HG02642 (cell line): ENCODE results near the gene PRPF6.
"Not testable (repeated sequence)": the region's sequence is repeated elsewhere in the genome, so short reads cannot be mapped to it uniquely, and the experiment has no call there.

ENCODE experiments used
- ATAC-seq: cut with Tn5 transposase; IDR thresholded peaks from one replicate; pipeline ENCODE4 v1.9.1; 2021; ENCODE audit warnings: mild to moderate bottlenecking; ENCODE audit not compliant: unreplicated experiment, poor library complexity

PRPF6 gene

DNA sequence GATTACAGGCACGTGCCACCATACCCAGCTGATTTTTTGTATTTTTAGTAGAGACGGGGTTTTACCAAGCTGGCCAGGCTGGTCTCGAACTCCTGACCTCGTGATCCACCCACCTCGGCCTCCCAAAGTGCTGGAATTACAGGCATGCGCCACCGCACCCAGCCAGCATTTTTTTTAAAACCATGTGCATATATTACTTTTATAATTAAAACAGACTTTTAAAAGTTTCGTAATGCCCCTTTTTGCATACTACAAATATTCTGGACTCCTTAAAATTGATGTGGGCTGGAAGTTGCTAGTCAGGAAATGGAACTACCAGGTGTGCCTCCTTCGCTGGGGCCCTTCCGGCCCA is 9.0 kb upstream of the PRPF6 start:
- ATAC-seq = not testable (repeated sequence)

DNA sequence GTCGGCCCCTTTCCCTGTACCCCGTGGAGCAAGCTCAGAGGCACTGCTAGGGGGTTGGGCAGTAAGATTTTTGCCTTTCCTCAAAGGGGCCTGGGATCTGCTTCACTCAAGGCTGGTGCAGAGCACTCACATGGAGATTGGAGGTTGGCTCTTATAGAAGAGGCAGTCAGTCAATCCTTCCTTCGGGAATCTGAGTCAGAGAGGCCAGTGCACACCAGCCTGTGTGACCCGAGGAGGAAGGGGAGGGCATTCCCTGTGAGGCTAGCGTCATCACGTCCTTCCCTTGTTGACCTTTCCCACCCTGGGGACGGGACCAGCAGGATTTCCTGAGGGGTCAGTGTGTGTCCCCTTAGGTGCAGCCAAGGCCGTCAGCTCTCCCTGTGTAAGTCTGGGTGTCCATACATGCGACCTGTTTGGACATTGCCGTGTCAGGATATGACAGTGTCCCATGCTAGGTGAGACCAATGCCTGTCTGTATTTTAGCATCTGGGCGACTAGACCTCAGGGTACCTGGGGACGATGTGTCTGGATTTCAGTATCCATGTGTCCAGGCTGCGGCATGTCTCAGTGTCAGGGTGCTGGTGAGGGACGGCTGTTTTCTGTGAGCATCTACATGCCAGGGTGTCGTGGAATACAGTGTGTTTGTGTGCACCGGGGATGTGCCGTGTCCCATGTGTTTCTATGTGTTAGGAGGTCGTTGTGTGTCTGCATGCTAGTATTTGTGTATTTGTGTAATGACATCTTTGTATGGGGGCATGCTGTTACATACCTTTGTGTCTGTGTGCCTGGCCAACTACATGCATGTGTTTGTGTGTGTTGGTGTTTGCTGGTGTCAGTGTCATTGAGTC is 8.4 kb upstream of the PRPF6 start:
- ATAC-seq = no peak

DNA sequence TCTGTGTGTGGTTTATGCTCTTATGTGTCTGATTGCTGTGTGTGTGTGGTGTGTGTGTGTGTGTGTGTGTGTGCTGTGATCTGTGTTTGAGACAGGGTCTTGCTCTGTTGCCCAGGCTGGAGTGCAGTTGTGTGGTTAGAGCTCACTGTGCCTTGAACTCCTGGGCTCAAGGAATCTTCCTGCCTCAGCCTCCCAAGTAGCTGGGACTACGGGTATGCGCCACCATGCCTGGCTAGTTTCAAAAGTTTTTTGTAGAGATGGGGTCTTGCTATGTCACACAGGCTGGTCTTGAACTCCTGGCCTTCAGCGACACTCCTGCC is 7.8 kb upstream of the PRPF6 start:
- no peak for ATAC-seq

DNA sequence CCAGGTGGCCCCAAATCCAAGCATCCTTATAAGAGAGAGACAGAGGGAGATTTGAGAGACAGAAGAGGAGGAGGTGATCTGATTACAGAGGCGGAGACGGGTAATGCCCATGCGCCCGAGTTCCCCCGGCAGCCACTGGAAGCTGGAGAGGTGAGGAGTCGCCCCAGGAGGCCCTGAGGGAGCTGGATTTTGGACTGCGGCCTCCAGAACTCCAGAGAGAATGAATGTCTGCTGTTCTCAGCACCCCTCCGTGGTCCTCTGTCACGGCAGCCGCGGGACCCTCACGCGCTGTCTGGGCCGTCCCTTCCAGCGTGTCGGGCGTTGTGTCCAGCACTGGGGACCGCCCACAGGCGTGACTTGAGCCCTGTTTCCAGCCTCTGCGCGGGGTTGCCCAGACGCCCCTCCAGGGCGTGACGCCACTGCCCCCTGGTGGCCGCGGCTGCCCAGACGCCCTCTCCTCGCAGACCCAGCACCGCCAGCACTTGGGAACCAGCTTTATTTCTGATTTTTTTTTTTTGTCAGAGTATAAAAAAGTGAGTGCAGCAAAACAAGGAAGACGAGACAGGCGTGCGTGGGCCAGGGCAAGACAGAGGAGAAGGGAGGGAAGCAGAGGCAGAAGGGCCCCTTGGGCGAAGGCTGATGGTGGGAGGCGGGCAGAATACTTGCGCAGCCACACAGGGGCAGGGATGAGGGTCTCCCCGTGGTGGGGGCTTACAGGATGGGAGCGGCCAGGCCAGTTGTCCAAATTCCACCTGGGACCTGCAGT is 7.1 kb upstream of the PRPF6 start:
- ATAC-seq = no peak

DNA sequence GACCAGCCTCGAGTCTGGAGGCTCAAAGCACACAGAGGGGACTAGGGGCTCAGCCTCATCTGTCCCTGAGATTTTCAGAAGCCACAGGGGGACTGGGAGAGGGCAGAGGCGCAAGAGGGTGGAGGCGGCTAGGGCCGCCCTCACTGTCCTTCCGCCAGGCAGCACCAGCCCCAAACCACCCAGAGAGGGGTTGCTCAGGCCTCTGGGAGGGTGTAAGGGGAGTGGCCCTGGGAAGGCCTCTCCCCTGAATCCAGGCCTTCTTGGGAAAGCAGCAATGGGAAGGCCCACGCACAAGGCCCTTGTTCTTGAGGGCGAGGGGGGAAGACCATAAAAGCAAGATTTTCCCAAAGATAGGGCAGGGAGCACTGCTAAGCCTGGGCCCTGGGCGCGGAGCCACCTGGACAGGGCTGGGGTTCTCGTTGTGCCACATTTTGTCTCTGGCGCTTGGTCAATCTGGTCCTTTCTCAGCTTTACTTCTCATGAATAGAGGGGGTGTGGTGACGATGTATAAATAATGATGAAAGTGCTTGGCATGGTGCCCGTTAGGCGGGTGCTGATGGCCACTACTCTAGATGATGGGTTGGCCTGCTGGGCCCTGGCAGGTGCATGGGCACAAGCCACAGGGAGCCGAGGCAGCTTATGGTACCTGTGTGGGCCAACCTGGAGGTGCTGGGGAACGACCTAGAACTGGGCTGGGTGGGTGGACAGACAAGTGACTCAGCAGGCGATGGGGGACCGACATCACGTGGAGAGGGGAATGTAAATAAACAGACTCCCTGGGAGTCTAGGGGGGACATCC is 6.3 kb upstream of the PRPF6 start:
- no peak for ATAC-seq

DNA sequence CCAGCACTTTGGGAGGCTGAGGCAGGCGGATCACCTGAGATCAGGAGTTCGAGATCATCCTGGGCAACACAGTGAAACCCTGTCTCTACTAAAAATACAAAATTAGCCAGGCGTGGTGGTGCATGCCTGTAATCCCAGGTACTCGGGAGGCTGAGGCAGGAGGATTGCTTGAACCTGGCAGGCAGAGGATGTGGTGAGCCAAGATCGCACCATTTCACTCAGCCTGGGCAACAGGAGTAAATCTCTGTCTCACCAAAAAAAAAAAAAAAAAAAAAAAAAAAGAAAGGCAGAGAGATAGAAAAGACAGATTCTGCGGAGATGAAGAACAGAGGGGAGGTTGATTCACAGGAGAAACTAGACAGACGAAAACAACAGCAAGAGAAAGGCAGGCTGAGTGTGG is 4.4 kb upstream of the PRPF6 start:
- ATAC-seq = not testable (repeated sequence)

DNA sequence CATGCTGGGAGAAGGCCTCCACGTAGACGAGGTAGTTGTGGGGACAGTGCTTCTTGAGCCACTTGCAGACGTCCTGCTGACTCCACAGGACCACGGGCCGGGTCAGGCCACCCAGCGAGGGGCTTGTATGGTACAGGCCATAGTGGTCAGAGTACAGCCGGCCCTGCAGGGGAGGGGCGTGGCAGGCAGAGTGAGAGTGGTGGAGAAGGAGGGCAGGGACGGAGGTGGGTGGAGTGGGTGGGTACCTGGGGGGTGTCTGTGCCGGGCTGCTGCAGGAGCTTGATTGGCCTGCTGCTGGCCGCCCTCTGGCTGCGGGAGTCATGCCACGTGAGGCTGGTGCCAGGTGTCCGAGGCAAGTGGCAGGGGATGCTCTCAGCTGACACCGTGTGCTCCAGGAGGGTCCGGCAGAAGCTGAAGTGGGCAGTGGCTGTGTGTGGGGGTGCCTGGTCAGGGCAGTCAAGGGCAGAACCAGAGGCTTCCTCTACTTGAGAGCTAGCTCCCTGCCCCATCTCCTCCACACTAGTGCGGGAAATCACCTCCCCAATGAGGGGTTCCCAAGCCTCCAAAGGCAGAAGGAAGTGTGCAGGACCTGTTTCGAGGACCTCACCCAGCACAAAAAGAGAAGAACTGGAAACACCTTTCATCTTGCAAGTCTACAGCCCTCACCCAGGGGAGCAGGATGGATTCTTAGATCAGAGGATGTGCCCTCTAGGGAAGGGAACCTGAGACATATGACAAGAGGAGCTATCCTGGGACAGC is 3.8 kb upstream of the PRPF6 start:
- ATAC-seq = no peak

DNA sequence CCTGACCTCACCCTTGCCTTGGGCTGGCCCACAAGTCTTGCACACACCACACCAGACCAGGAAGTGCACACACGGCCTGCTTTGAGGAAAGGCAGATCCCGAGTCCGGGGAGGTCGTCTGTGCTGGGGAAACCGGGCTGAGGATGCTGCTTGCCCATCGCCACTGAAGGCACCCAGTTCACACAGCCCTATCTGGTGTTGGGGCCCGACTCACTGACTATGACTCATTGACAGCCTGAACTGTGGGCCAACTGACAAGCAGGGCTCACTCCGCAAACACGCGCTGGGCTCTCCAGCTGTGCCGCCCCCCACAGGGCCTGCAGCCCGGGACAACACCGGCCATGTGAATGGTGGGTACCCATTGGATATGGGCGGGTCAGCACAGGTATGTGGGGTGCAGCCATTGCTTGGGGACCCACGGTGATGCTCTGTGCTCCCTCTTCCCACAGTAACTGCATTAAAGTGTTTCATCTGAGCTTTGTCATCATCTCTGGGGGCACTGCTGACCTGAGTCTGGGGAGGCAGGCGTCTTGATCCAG is 3.1 kb upstream of the PRPF6 start:
- no peak for ATAC-seq

DNA sequence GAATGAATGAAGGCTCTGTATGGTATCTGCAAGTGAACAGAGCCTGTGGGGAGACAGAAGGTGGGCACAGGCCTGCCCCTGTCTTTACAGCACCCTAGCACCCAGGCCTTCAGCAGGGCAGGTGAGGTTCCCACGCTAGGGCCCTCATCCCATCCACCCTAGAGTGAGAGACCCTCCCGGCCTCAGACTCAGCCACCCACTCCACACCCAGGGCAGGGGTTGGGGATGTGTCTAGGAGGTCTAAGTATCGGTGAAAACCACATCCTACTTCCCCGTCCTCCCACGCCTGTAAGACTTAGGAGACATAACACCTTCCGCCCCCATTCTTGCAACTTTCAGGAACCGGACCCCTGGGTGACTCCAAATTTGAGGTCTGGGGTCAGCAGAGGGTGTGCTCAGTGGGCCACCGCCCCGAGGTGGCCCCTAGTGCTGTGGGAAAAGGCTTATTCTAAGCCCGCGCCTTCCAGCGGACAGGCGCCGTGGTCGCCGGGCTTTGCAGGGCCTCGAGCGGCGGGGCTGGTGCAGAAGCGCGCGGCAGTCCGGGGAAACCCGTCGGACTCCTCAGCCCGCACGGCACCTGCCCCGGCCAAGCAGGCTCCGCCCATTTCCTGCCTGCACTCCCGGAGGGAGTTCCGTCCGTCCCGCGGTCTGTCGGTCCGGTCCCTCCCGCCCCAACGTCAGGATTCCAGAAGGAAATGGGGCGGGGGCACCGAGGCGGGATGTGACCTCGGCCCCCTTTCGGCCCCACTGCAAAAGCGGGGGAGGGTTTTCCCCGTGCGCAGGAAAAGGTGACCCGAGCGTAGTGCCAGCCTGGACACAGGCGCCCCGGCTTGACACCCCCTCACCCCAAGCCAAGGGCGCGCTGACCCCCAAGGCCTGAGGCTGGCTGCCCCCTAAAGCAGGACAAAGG is 2.4 kb upstream of the PRPF6 start:
- ATAC-seq = peak; percentile 38

DNA sequence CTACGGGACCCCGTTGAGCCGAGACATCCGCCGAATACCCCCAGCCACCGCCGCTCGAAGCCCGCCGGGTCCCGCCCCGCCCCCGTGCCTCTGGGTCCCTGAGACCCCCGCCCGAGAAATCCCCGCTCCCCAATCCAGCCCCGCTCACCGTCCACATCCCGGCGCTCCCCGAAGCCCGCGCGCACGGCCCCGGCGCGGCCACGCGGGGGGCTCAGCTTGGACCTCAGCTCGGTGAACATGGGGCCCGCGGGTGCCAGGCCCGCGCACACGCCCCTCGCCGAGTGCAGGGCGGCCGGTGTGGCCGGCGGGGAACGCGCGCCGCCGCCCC is 1.7 kb upstream of the PRPF6 start:
- peak; percentile 11 for ATAC-seq

DNA sequence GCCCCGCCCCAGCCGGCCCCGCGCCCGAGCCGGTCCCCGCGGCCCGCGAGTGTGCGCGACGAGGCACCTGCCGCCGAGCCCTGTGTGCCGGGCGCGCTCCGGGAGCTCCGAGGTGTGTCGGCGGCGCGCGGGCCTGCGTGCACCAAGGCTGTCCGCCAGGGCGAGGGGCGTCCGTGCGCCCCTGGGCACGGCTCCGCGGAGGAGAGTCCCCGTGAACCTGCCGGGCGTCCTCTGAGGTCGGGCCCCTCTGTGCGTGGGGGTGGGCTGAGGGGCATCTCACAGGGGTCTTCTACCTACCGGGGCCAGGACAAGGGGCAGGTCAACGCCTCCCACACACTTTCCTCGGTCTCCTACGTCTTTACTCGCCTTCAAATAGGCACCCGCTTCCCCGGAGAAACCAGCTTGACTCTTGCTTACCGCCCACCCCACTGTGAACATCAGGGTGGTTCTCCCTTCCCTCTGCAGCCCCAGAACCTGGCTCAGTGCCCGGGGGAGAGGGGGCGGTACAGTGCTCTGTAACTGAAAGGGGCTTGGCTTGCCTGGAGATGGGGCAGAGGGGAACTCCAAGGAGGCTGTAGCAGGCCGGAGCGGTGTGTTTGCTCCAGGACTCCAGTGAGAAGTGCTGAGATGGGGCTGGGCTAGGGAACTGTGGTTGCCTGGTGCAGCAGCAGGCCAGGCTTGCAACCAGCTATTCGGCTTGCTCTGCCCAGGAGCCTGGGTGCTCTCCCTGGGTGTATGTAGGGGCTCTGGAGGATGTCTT is 1.2 kb upstream of the PRPF6 start, which contains the start of gene SAMD10:
Gene SAMD10, minus strand, starts transcription at position 86 of the 760 bp plus-strand sequence. CDS start 175 bp downstream, outside the sequence.
- ATAC-seq = peak; percentile 34

DNA sequence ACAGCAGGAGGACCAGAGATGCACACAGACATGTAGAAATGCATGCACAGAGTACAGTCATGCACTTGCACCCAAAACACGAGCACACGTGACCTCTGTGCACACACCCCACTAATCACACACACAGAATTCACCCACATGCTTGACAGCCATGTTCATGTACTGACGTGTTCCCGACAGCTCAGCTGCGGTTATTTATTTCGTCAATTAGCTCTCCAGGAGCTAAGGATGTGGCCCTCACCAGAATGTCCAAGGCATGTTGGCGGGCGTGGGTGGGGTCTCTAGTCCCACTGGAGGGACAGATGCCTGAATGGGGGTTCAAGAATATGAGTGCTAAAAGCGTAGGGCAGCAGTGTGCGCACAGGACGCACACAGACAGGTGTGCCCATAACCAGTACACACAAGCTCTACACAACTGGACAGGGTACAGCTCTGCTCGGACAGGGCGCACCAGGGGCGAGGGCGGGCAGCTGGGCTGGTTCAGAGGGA is 571 bp upstream of the PRPF6 start:
- peak; percentile 12 for ATAC-seq

DNA sequence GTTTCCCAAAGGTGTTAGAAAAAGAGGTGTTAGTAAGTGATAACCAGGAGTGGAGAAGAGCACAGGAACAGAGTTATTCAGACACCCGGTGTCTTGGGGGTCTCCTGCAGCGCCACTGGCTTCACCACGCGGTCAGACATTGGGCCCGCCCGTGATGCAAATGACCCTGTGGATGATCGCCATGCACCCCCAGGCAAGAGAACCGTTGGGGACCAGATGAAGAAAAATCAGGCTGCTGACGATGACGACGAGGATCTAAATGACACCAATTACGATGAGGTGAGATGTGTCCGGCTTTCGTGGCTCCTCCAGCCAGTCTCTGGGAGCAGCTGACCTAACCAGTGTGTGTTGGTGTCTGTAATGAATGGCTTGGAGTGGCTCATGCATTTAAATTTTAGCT is 2.0 kb downstream of the PRPF6 start:
- ATAC-seq = no peak

DNA sequence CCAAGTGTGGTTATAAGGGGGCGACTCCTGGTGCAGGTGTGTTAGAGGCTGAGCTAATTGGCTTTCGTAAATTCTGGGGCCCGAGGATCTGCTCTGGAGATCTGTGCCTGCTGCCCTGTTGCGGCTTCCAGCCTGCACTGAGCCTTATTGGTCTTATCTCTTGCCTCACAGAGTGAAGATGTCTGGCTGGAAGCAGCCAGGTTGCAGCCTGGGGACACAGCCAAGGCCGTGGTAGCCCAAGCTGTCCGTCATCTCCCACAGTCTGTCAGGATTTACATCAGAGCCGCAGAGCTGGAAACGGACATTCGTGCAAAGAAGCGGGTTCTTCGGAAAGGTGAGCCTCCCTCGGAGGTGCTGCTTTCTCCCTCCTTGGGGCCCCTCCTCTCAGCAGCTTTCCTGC is 20.0 kb downstream of the PRPF6 start:
- no peak for ATAC-seq

DNA sequence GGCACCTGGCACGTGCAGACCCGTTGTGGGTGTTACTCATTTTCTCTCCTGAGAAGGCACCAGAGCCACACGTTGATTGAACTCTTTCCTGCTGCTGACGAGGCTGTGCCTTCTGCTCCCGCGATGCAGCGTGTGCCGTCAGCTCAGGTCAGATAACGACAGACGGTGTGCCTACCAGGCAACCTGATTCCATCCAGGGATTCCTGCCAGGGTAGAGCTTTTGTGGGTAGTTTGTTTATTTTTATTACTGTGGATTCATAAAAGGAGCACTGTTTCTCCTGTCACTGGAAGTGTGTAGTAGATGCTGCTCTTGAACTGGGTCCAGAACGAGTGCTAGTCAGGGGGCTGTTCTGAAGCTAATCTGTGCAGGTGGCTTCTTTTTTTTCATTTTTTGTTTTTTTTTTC is 20.7 kb downstream of the PRPF6 start:
- ATAC-seq = no peak

DNA sequence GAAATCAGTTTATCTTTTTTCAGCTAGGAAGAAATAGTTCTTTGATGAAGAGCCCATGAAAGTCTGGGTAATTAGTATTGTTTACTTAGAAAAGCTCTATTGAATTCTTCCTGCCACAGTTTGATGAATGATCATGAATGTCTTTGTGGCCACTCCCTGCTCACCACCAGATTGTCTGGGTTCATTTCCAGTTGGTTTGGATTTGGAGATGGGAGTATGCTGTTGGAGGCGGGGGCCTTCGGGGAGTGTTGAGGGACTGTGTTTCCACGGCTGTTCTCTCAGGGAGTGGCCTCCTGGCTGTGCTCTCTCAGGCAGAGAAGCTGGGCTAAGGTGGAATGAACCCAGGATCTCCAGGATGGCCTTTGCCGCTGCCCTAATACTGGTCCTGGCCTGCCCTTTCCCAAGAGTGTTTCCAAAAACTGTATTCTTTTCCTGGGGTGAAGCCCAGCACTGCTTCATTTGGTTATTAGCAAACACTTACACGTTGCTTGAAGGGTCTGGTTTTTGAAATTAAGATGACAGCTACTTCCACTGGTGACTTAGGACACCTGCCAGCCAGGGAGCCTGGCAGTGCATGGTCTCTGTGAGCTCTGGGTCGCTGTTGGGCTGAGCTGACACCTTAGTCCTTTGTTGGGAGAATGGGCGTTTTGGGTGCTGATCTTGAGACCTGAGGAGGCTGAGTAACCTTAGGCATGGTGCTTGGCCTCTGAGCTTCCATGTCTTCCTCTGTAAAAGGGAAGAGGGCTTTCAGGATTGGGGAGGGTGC is 23.2 kb downstream of the PRPF6 start:
- no peak for ATAC-seq

DNA sequence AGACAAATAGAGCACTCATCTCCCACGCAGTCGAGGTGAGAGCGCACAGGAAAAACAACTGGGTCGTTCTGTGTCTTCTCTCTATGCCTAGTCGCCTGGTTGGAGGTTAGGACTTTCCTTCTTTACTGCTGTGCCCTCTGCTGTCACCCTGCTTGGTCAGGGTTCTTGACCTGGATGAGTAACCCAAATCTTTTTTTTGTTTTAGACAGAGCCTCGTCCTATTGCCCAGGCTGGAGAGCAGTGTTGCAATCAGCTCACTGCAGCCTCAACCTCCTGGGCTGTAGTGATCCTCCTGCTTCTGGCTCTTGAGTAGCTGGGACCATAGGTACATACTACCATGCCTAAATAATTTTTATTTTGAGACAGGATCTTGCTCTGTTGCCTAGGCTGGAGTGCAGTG is 24.5 kb downstream of the PRPF6 start:
- no peak for ATAC-seq

DNA sequence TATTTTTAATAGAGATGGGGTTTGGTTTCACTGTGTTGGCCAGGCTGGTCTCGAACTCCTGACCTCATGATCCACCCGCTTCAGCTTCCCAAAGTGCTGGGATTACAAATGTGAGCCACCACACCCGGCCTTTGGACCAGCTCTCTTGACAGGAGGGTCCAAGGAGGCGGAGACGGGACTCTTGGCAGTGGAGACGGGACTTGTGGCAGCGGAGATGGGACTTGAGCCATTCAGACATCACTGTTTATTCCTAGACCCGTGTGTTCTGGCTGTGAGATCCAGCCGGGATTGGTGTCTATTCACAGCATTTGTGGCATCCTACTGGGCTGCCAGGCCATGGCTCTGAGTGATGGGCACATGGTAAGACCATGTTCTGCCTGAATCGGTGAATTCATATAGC is 25.6 kb downstream of the PRPF6 start:
- no peak for ATAC-seq
